ENCODE results near the gene MSH4.
"Not testable (repeated sequence)": the region's sequence is repeated elsewhere in the genome, so short reads cannot be mapped to it uniquely, and the experiment has no call there.

The MSH4 gene

GRCh38 chr1:75795703-75796193 lies 934 bp upstream of the MSH4 start:
- no peak for DNase-seq (ENCODE audit: low spot score)

- DNase-seq (ENCODE audit: low spot score), result no peak
These were observed 549 bp downstream of the MSH4 start for GRCh38 chr1:75797273-75797588.

- DNase-seq (ENCODE audit: low spot score), result no peak
These were observed 1.0 kb downstream of the MSH4 start for GRCh38 chr1:75797606-75798216.

GRCh38 chr1:75801480-75801879 lies 4.8 kb downstream of the MSH4 start:
- DNase-seq (ENCODE audit: low spot score), result not testable (repeated sequence)

- DNase-seq (ENCODE audit: low spot score), result no peak
These were observed 12.2 kb downstream of the MSH4 start for GRCh38 chr1:75808921-75809320.

GRCh38 chr1:75810113-75810512 lies 13.4 kb downstream of the MSH4 start:
- not testable (repeated sequence) for DNase-seq (ENCODE audit: low spot score)

- DNase-seq (ENCODE audit: low spot score), result no peak
These were observed 14.7 kb downstream of the MSH4 start for GRCh38 chr1:75811211-75811981.

- DNase-seq (ENCODE audit: low spot score), result no peak
These were observed 15.4 kb downstream of the MSH4 start for GRCh38 chr1:75812065-75812464.

GRCh38 chr1:75823596-75823995 lies 26.9 kb downstream of the MSH4 start:
- not testable (repeated sequence) for DNase-seq (ENCODE audit: low spot score)

GRCh38 chr1:75836528-75837100 lies 39.9 kb downstream of the MSH4 start:
- no peak for DNase-seq (ENCODE audit: low spot score)

- no peak for DNase-seq (ENCODE audit: low spot score)
These were observed 41.4 kb downstream of the MSH4 start for GRCh38 chr1:75838079-75838478.

GRCh38 chr1:75841421-75841820 lies 44.7 kb downstream of the MSH4 start:
- no peak for DNase-seq (ENCODE audit: low spot score)

- DNase-seq (ENCODE audit: low spot score), result no peak
These were observed 48.9 kb downstream of the MSH4 start for GRCh38 chr1:75845576-75845975.

GRCh38 chr1:75855010-75855409 lies 58.3 kb downstream of the MSH4 start:
- DNase-seq (ENCODE audit: low spot score), result no peak

- no peak for DNase-seq (ENCODE audit: low spot score)
These were observed 59.1 kb downstream of the MSH4 start for GRCh38 chr1:75855734-75856133.

- DNase-seq (ENCODE audit: low spot score), result no peak
These were observed 65.1 kb downstream of the MSH4 start for GRCh38 chr1:75861831-75862230.

- no peak for DNase-seq (ENCODE audit: low spot score)
These were observed 74.3 kb downstream of the MSH4 start for GRCh38 chr1:75870951-75871350.

GRCh38 chr1:75879985-75880384 lies 83.3 kb downstream of the MSH4 start:
- DNase-seq (ENCODE audit: low spot score), result no peak

GRCh38 chr1:75884437-75884836 lies 87.8 kb downstream of the MSH4 start:
- no peak for DNase-seq (ENCODE audit: low spot score)

GRCh38 chr1:75901371-75901770 lies 104.7 kb downstream of the MSH4 start:
- no peak for DNase-seq (ENCODE audit: low spot score)

- peak; percentile 67 for DNase-seq (ENCODE audit: low spot score)
These were observed 112.1 kb downstream of the MSH4 start for GRCh38 chr1:75908717-75909152.

GRCh38 chr1:75916834-75917233 lies 120.2 kb downstream of the MSH4 start:
- no peak for DNase-seq (ENCODE audit: low spot score)

- DNase-seq (ENCODE audit: low spot score), result no peak
These were observed 126.0 kb downstream of the MSH4 start for GRCh38 chr1:75922698-75923097.
